ENCODE results near the gene NAGPA.

DNA sequence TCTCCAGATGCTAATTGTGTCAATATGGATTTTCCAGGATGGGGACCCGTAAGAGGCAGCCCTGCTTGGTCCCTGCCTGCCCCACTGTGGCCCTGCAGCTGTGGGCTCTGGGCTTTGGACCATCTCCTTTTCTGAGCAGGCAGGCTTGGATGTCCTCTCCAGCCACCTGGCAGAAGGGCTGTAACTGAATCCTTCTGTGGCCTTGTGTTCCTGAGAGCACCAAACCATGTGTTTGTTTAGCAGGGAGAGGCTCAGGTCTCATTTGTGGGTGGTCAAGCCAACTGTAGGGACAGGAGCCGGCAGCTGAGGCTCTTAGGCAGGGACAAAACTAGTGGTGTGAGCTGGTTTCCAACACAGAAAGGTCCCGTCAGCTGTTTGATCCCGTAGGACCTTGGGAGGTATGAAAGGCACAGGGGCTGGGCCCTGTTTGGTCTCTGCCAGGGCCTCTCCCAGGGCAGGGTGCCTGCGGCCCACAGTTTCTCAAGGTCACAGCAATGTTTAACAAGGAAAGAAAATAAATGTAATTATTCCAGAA is 57.1 kb downstream of the NAGPA start:
- TF ChIP-seq, protein P1, sequence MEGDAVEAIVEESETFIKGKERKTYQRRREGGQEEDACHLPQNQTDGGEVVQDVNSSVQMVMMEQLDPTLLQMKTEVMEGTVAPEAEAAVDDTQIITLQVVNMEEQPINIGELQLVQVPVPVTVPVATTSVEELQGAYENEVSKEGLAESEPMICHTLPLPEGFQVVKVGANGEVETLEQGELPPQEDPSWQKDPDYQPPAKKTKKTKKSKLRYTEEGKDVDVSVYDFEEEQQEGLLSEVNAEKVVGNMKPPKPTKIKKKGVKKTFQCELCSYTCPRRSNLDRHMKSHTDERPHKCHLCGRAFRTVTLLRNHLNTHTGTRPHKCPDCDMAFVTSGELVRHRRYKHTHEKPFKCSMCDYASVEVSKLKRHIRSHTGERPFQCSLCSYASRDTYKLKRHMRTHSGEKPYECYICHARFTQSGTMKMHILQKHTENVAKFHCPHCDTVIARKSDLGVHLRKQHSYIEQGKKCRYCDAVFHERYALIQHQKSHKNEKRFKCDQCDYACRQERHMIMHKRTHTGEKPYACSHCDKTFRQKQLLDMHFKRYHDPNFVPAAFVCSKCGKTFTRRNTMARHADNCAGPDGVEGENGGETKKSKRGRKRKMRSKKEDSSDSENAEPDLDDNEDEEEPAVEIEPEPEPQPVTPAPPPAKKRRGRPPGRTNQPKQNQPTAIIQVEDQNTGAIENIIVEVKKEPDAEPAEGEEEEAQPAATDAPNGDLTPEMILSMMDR (conservative IDR thresholded peaks at IDR 0.05; ENCODE audit: low read depth, low read length), result no peak
- no peak for TF ChIP-seq EZH2 (IDR thresholded peaks at IDR 0.05; ENCODE audit: borderline replicate concordance, low read depth, low read length, poor library complexity, severe bottlenecking)
